IMR-90 (cell line): ENCODE data around the gene NELL2. TPM values are rescaled to one million over a fixed set of nuclear protein-coding genes. Genes with fewer than 3 reads are reported as not detected.

Experiments
- ATAC-seq: fragments of 200-7000 bp; cut with Tn5 transposase; 2 replicates; pipeline ENCODE4 v1.9.1; 2020; ENCODE audit warnings: low read depth, mild to moderate bottlenecking, moderate library complexity
- BruUV-seq: library from RNA; stranded (reverse); fragments of 400-500 nt; replicated peaks from 2 replicates; lab custom pipeline; 2021; lab: Mats Ljungman, UMichigan
- CTCF ChIA-PET: fragments of 300-600 bp; formaldehyde crosslinking; extraction: SDS; loops from one replicate; lab custom pipeline; 2021; ENCODE audit warnings: antibody characterized with exemption; lab: Yijun Ruan, JAX
- POLR2A ChIA-PET: fragments of 300-600 bp; sonication (Branson Sonifier 250); formaldehyde crosslinking; loops from one replicate; lab custom pipeline; 2022; ENCODE audit warnings: antibody characterized with exemption; ENCODE audit not compliant: unreplicated experiment; lab: Charles Lee
- DNase-seq: peaks from one replicate; pipeline ENCODE4 v3.0.0; 2013
- H2AFZ ChIP-seq: replicated peaks from 2 replicates; pipeline ENCODE3; 2013; ENCODE audit warnings: low read length, mild to moderate bottlenecking; ENCODE audit not compliant: poor library complexity
- H2AK5ac ChIP-seq: 2 replicates; pipeline ENCODE4 v1.6.1; 2013; ENCODE audit warnings: low read depth, low read length, inconsistent platforms
- H2AK9ac ChIP-seq: replicated peaks from 2 replicates; pipeline ENCODE3; 2013; ENCODE audit warnings: mild to moderate bottlenecking, low read depth, low read length, moderate library complexity; ENCODE audit not compliant: poor library complexity
- H2BK120ac ChIP-seq: 2 replicates; pipeline ENCODE4 v1.6.1; 2013; ENCODE audit warnings: low read depth, low read length, inconsistent platforms
- H2BK15ac ChIP-seq: 3 replicates; pipeline ENCODE4 v1.6.1; 2013; ENCODE audit warnings: low read depth, low read length, inconsistent platforms
- H2BK20ac ChIP-seq: 2 replicates; pipeline ENCODE4 v1.6.1; 2013; ENCODE audit warnings: low read depth, mild to moderate bottlenecking, inconsistent platforms, low read length, moderate library complexity
- H2BK5ac ChIP-seq: 2 replicates; pipeline ENCODE4 v1.6.1; 2013; ENCODE audit warnings: mild to moderate bottlenecking, low read depth, low read length, inconsistent platforms; ENCODE audit not compliant: poor library complexity, severe bottlenecking
- H3K14ac ChIP-seq: replicated peaks from 2 replicates; pipeline ENCODE4 v1.6.1; 2013; ENCODE audit warnings: low read depth, low read length, inconsistent platforms
- H3K18ac ChIP-seq: 2 replicates; pipeline ENCODE4 v1.6.1; 2013; ENCODE audit warnings: low read depth, low read length, control low read depth
- H3K23ac ChIP-seq: 2 replicates; pipeline ENCODE4 v1.6.1; 2013; ENCODE audit warnings: low read depth, low read length, inconsistent platforms
- H3K27ac ChIP-seq: 2 replicates; pipeline ENCODE4 v1.5.1; 2013; ENCODE audit warnings: mild to moderate bottlenecking, control low read depth, low read length; ENCODE audit not compliant: insufficient read depth
- H3K27me3 ChIP-seq: 2 replicates; pipeline ENCODE4 v1.6.1; 2013; ENCODE audit warnings: low read length; ENCODE audit not compliant: control insufficient read depth, insufficient read depth
- H3K36me3 ChIP-seq: 2 replicates; pipeline ENCODE4 v1.6.1; 2013; ENCODE audit warnings: low read length, mixed read lengths; ENCODE audit not compliant: control insufficient read depth, insufficient read depth
- H3K4ac ChIP-seq: 2 replicates; pipeline ENCODE4 v1.6.1; 2013; ENCODE audit warnings: low read depth, low read length, inconsistent platforms
- H3K4me1 ChIP-seq: 2 replicates; pipeline ENCODE4 v1.6.1; 2013; ENCODE audit warnings: low read length, mixed read lengths; ENCODE audit not compliant: control insufficient read depth, insufficient read depth
- H3K4me2 ChIP-seq: 2 replicates; pipeline ENCODE4 v1.6.1; 2013; ENCODE audit warnings: low read depth, mild to moderate bottlenecking, control low read depth, low read length, moderate library complexity
- H3K4me3 ChIP-seq: 2 replicates; pipeline ENCODE4 v1.5.1; 2013; ENCODE audit warnings: low read depth, mild to moderate bottlenecking, control low read depth, low read length, moderate library complexity; ENCODE audit not compliant: insufficient read depth
- H3K56ac ChIP-seq: 2 replicates; pipeline ENCODE4 v1.6.1; 2013; ENCODE audit warnings: low read length, inconsistent platforms; ENCODE audit not compliant: insufficient read depth; ENCODE audit errors: extremely low read depth
- H3K79me1 ChIP-seq, 2 experiments: 2 replicates each; pipeline ENCODE4 v1.6.1; 2013; ENCODE audit warnings: low read length in 2 of 2, inconsistent platforms in 1 of 2, low read depth in 1 of 2
- H3K9ac ChIP-seq: 2 replicates; pipeline ENCODE4 v1.6.1; 2013; ENCODE audit warnings: low read depth, low read length, control low read depth
- H3K9me1 ChIP-seq: 2 replicates; pipeline ENCODE4 v1.6.1; 2013; ENCODE audit warnings: low read length, inconsistent platforms; ENCODE audit not compliant: insufficient read depth
- H3K9me3 ChIP-seq: 2 replicates; pipeline ENCODE4 v1.6.1; 2013; ENCODE audit warnings: low read length; ENCODE audit not compliant: control insufficient read depth, insufficient read depth
- H4K20me1 ChIP-seq: 2 replicates; pipeline ENCODE4 v1.6.1; 2013; ENCODE audit warnings: low read length, inconsistent platforms; ENCODE audit not compliant: insufficient read depth
- H4K5ac ChIP-seq: 2 replicates; pipeline ENCODE4 v1.6.1; 2013; ENCODE audit warnings: mild to moderate bottlenecking, low read depth, low read length, control low read depth
- H4K8ac ChIP-seq, 2 experiments: 2 replicates each; pipeline ENCODE4 v1.6.1; 2013; ENCODE audit warnings: low read depth in 2 of 2, low read length in 2 of 2, control low read depth in 1 of 2, inconsistent platforms in 1 of 2
- H4K91ac ChIP-seq: 2 replicates; pipeline ENCODE4 v1.6.1; 2013; ENCODE audit warnings: low read depth, low read length, inconsistent platforms; ENCODE audit not compliant: insufficient read depth
- MXI1 ChIP-seq: IDR thresholded peaks from 2 replicates; pipeline ENCODE4 v1.6.1; 2012; ENCODE audit warnings: low read depth, mild to moderate bottlenecking, low read length, moderate library complexity, borderline replicate concordance
- NFE2L2 ChIP-seq: fragments of 150-350 bp; IDR thresholded peaks from 2 replicates; pipeline ENCODE4 v1.6.1; 2016; ENCODE audit warnings: low read depth, mild to moderate bottlenecking, low read length
- POLR2A ChIP-seq: IDR thresholded peaks from 2 replicates; pipeline ENCODE4 v1.6.1; 2012; ENCODE audit warnings: mild to moderate bottlenecking, low read depth, low read length
- RAD21 ChIP-seq: IDR thresholded peaks from 2 replicates; pipeline ENCODE4 v1.6.1; 2012; ENCODE audit warnings: low read length, improper control_type of control experiment
- SMC3 ChIP-seq: fragments of 150-350 bp; IDR thresholded peaks from 2 replicates; pipeline ENCODE4 v1.6.1; 2016; ENCODE audit warnings: low read depth, mild to moderate bottlenecking, antibody characterized with exemption, low read length, moderate library complexity
- WGBS, 2 experiments: methylation state at CpG; one replicate each; pipeline versions ENCODE4 v1.1.5 to v1.1.7; 2013; ENCODE audit warnings: missing lambda C conversion rate in 2 of 2; ENCODE audit not compliant: insufficient read length in 1 of 2; ENCODE audit errors: extremely low coverage in 2 of 2; 5-methylcytosine and 5-hydroxymethylcytosine counted together
- dilution Hi-C: fragments of 300-500 bp; cut with HindIII; formaldehyde crosslinking; loops from one replicate; pipeline ENCODE4 v1.14.3; 2018; ENCODE audit warnings: low sequenced_read_pairs; ENCODE audit not compliant: unreplicated experiment
- in situ Hi-C: fragments of 300-500 bp; cut with MboI; formaldehyde crosslinking; loops from 3 replicates; pipeline ENCODE4 v1.14.3; 2019; ENCODE audit warnings: low sequenced_read_pairs, inconsistent platforms, mixed read lengths
- intact Hi-C: fragments of 100-400 bp; cut with micrococcal nuclease; formaldehyde crosslinking; loops from 2 replicates; pipeline ENCODE4 v1.10.0; 2022
- microRNA-seq, 2 experiments: library from miRNA; stranded (forward) in 1 of 2; unstranded in 1 of 2; fragments of 10-50 nt in 1 of 2; fragments of <30 nt in 1 of 2; gene quantifications in 1 of 2; microRNA quantifications in 1 of 2; one replicate each; pipeline versions ENCODE3 to v1.1.0; 2013 to 2020; ENCODE audit not compliant: insufficient read depth in 1 of 2, insufficient read length in 1 of 2, unreplicated experiment in 1 of 2
- polyA plus RNA-seq, 3 experiments: library from polyadenylated mRNA; depleted of rRNA; stranded (reverse); fragments of >200 nt; gene quantifications; 2 replicates each; pipeline ENCODE4 v1.2.3, GENCODE V29; 2012; ENCODE audit warnings: low replicate concordance in 1 of 3
- small RNA-seq, 5 experiments: library from RNA; depleted of rRNA; stranded (forward); fragments of <200 nt; gene quantifications; one replicate each; pipeline ENCODE3, GENCODE V24; 2012
- total RNA-seq: library from RNA; depleted of rRNA; stranded (reverse); fragments of >200 nt; gene quantifications from 2 replicates; pipeline ENCODE4 v1.2.3, GENCODE V29; 2012; rRNA removed

Gene NELL2
- total and polyA plus RNA-seq, 2 of the 4 experiments (the other 2 are of a cell fraction), result 0.18 to 0.26 TPM

- no peak for ATAC-seq
- no peak overlapping the region for H3K4me2 ChIP-seq
- no peak overlapping the region for H2AK9ac ChIP-seq
- no peak overlapping the region for H2BK120ac ChIP-seq
- intact Hi-C loops (no loop called here), dilution Hi-C loops (no loop called here), in situ Hi-C loops (no loop called here)
- no peaks in the 10 kb centered on the region for H3K36me3 ChIP-seq
- H3K9me1 ChIP-seq, result no peaks in the 10 kb centered on the region
- H2BK20ac ChIP-seq, result no peak overlapping the region
- no peaks in the 10 kb centered on the region for H4K20me1 ChIP-seq
- ChIA-PET CTCF (no interaction called here), POLR2A (no interaction called here)
- no CpG with 5 or more reads among the region's 3 CpGs for WGBS, 2 experiments
- H2AK5ac ChIP-seq, result no peak overlapping the region
- H3K4me1 ChIP-seq, result no peaks in the 10 kb centered on the region
- no peak overlapping the region for H3K9ac ChIP-seq
- no peak overlapping the region for H3K18ac ChIP-seq
- no peaks in the 10 kb centered on the region for H3K79me1 ChIP-seq
- H4K5ac ChIP-seq, result no peak overlapping the region
- H4K91ac ChIP-seq, result no peak overlapping the region
- no peaks in the 10 kb centered on the region for H3K27me3 ChIP-seq
- H3K56ac ChIP-seq, result no peak overlapping the region
- no peaks in the 10 kb centered on the region for H3K9me3 ChIP-seq
- no peak overlapping the region for H3K4me3 ChIP-seq
- H3K14ac ChIP-seq, result no peak overlapping the region
- H2BK5ac ChIP-seq, result no peak overlapping the region
- H3K23ac ChIP-seq, result no peak overlapping the region
- H3K4ac ChIP-seq, result no peak overlapping the region
- no peak overlapping the region for H3K27ac ChIP-seq
- no TSS peak for BruUV-seq
- no peak overlapping the region for H2AFZ ChIP-seq
- no peak for DNase-seq
- no peak overlapping the region for H4K8ac ChIP-seq
- H2BK15ac ChIP-seq, result no peak overlapping the region
- no peak for TF ChIP-seq NFE2L2
- TF ChIP-seq MXI1, result no peak
- TF ChIP-seq SMC3, result no peak
- no peak for TF ChIP-seq POLR2A
- no peak for TF ChIP-seq RAD21
Observed at GRCh38 chr12:44459569-44459968, 416.5 kb downstream of the NELL2 start.

Small RNAs within 50 kb of the gene (microRNA-seq; reads per million reads assigned to microRNA genes)
- not detected for gene RF00019 (ENCODE audit: insufficient read depth, insufficient read length)

Small RNAs within 50 kb of the gene (small RNA-seq; reads per million reads assigned to genes)
- gene RF00019, result 0 reads per million in 5 experiments

Other genes with a start within 250 kb of the NELL2 start
- gene DBX2, start 174.8 kb upstream of the NELL2 start, total RNA-seq, result not detected in 2 replicates
- not detected in 2 replicates for gene DBX2, start 174.8 kb upstream of the NELL2 start, polyA plus RNA-seq (2012; rRNA removed)